Stimulated activated CD4-positive, alpha-beta T cell treated with anti-CD3 and anti-CD28 coated beads, TNF-alpha, amount 100 ng/mL, for 24 hours (primary cell): ENCODE results near the gene CABYR.
"Not testable (repeated sequence)": the region's sequence is repeated elsewhere in the genome, so short reads cannot be mapped to it uniquely, and the experiment has no call there.

Source experiments
- DNase-seq, 3 experiments: peaks; one replicate each; pipeline ENCODE4 v3.0.0-alpha.2; 2020; ENCODE audit warnings: low read depth in 3 of 3

The CABYR gene

GRCh38 chr18:24128700-24129099, 10.2 kb upstream of the CABYR start:
- no peak for DNase-seq

- DNase-seq: no peak
Observed at GRCh38 chr18:24130494-24130893, 8.4 kb upstream of the CABYR start.

- DNase-seq: no peak
Observed at GRCh38 chr18:24136967-24137373, 1.9 kb upstream of the CABYR start.

GRCh38 chr18:24138409-24138788, 463 bp upstream of the CABYR start:
- no peak for DNase-seq

GRCh38 chr18:24140697-24141096, 1.8 kb downstream of the CABYR start:
- DNase-seq: no peak

GRCh38 chr18:24142376-24142775, 3.5 kb downstream of the CABYR start:
- no peak for DNase-seq

- DNase-seq: not testable (repeated sequence)
Observed at GRCh38 chr18:24149591-24149990, 10.7 kb downstream of the CABYR start.

GRCh38 chr18:24153397-24153796, 14.5 kb downstream of the CABYR start:
- DNase-seq: no peak

GRCh38 chr18:24157855-24158254, 19.0 kb downstream of the CABYR start:
- no peak for DNase-seq

- no peak for DNase-seq
Observed at GRCh38 chr18:24160086-24160485, 21.2 kb downstream of the CABYR start.

GRCh38 chr18:24161304-24161703, 22.4 kb downstream of the CABYR start:
- DNase-seq: no peak

GRCh38 chr18:24168496-24168895, 29.6 kb downstream of the CABYR start:
- DNase-seq: no peak

GRCh38 chr18:24170360-24170759, 31.5 kb downstream of the CABYR start:
- peak in 1 of 3 experiments; percentile 9 for DNase-seq

- no peak for DNase-seq
Observed at GRCh38 chr18:24173997-24174396, 35.1 kb downstream of the CABYR start.

GRCh38 chr18:24176727-24177416, 38.0 kb downstream of the CABYR start:
- DNase-seq: peak; percentile 11 to 48 (median 12)

- DNase-seq: no peak
Observed at GRCh38 chr18:24177499-24178133, 38.8 kb downstream of the CABYR start.

GRCh38 chr18:24180048-24180447, 41.2 kb downstream of the CABYR start:
- no peak for DNase-seq

- no peak for DNase-seq
Observed at GRCh38 chr18:24181806-24182205, 42.9 kb downstream of the CABYR start.

- DNase-seq: no peak
Observed at GRCh38 chr18:24185805-24186204, 46.9 kb downstream of the CABYR start.

GRCh38 chr18:24187049-24187448, 48.2 kb downstream of the CABYR start:
- DNase-seq: no peak

GRCh38 chr18:24187689-24188088, 48.8 kb downstream of the CABYR start:
- DNase-seq: no peak

GRCh38 chr18:24188120-24188519, 49.3 kb downstream of the CABYR start:
- no peak for DNase-seq

- no peak for DNase-seq
Observed at GRCh38 chr18:24189007-24189528, 50.2 kb downstream of the CABYR start.
